Measurements from ENCODE around the gene CTRB2.

GRCh38 chr16:75195811-75196790, 10.9 kb downstream of the CTRB2 start:
- no peak for TF ChIP-seq CTCF (IDR thresholded peaks at IDR 0.05)
- TF ChIP-seq NFATC4 (CRISPR knock-in tag; IDR thresholded peaks at IDR 0.05) = no peak
- no peak for TF ChIP-seq ETV6 (CRISPR knock-in tag; IDR thresholded peaks at IDR 0.05)
- no peak for TF ChIP-seq AR (CRISPR knock-in tag; IDR thresholded peaks at IDR 0.05)
- TF ChIP-seq KAT7 (CRISPR knock-in tag; IDR thresholded peaks at IDR 0.05; ENCODE audit: borderline replicate concordance) = no peak
- no peak for TF ChIP-seq E2F5 (CRISPR knock-in tag; IDR thresholded peaks at IDR 0.05)
- no peak for TF ChIP-seq SMAD4 (CRISPR knock-in tag; IDR thresholded peaks at IDR 0.05)
- no peak for TF ChIP-seq NFYB (CRISPR knock-in tag; conservative IDR thresholded peaks at IDR 0.05; ENCODE audit: low read depth)
- no peak for TF ChIP-seq E2F4 (CRISPR knock-in tag; IDR thresholded peaks at IDR 0.05; ENCODE audit: borderline replicate concordance, low read depth)
- TF ChIP-seq ATF6 (CRISPR knock-in tag; IDR thresholded peaks at IDR 0.05) = no peak
- TF ChIP-seq USF2 (CRISPR knock-in tag; IDR thresholded peaks at IDR 0.05) = no peak

All from WTC11 (cell line).